HG03558 (cell line): ENCODE measurements around the gene DDX5.

ENCODE experiments used
- ATAC-seq: cut with Tn5 transposase; IDR thresholded peaks from one replicate; pipeline ENCODE4 v1.9.1; 2021; ENCODE audit warnings: moderate number of reproducible peaks; ENCODE audit not compliant: unreplicated experiment; ENCODE audit errors: extremely low read depth

DDX5 gene

GRCh38 chr17:64455993-64456885, 49.9 kb downstream of the DDX5 start:
- no peak for ATAC-seq

- ATAC-seq = no peak
These were observed 56.5 kb downstream of the DDX5 start for GRCh38 chr17:64449545-64449944.

- no peak for ATAC-seq
These were observed 57.2 kb downstream of the DDX5 start, which contains the start of gene MILR1 for GRCh38 chr17:64448665-64449512. Gene MILR1, plus strand, starts transcription at chr17:64449115. Its CDS starts 54 bp downstream, at chr17:64449169.
